GM18909 (cell line): ENCODE data around the gene ACP7.
"Not testable (repeated sequence)": the region's sequence is repeated elsewhere in the genome, so short reads cannot be mapped to it uniquely, and the experiment has no call there.

Source experiments
- ATAC-seq: cut with Tn5 transposase; IDR thresholded peaks from one replicate; pipeline ENCODE4 v1.9.1; 2021; ENCODE audit warnings: mild to moderate bottlenecking; ENCODE audit not compliant: unreplicated experiment, poor library complexity

ACP7 gene

DNA sequence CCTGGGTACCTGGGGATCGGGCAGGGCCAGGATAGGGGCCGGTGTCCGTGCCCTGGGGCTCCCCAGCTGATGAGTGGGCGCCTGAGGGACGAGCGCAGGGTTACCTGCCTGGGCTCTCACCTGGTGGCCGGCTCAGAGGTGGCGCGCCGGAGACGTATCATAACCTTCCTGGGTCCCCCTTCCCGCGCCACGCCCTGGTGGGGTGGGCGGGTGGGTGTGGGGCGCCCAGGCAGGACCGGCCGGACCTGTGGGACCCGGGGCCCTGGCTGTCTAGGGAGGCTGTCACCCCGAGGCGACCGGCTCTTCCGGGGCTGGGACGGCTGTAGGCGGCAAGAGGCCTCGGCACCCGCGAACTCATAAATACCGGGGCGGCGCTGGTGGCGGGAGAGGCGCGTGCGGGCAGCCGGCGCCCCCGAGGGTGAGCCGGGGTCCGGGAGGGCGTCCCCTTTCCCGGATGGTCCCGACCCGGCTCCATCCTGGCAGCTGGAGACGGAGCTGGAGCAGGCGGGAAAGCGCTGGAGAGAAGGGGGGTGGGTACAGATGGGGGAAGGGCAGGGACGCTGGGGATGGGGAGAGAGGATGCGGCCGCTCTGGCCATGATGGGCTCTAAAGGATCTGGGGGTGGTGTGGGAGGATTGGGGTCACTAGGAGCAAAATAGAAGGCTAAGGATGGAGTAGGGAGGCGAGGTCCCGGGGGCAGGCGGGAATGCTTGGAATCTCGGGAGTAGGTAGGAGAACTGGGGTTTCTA is at the start of gene ACP7:
Gene ACP7 (plus strand): TSS at position 386 of the 749 bp plus-strand sequence. CDS start 902 bp downstream, outside the sequence.
- no peak for ATAC-seq

GRCh38 chr19:39036581-39036980 is 47.6 kb upstream of the ACP7 start:
- no peak for ATAC-seq

DNA sequence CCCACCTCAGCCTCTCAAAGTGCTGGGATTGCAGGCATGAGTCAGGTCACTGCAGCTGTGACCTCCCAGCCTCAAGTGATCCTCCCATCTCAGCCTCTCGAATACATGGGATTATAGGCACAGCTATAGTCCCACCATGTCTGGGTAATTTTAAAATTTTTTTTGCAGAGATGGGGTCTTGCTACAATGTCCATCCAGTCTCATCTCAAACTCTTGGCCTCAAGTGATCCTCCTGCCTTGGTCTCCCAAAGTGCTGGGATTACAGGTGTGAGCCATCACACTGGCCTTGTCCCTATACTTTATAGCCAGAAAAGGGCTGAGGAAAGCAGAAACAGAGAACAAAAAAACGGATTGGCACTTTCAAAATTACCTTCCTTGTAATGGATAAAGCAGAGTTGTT is 47.0 kb upstream of the ACP7 start:
- ATAC-seq: no peak

DNA sequence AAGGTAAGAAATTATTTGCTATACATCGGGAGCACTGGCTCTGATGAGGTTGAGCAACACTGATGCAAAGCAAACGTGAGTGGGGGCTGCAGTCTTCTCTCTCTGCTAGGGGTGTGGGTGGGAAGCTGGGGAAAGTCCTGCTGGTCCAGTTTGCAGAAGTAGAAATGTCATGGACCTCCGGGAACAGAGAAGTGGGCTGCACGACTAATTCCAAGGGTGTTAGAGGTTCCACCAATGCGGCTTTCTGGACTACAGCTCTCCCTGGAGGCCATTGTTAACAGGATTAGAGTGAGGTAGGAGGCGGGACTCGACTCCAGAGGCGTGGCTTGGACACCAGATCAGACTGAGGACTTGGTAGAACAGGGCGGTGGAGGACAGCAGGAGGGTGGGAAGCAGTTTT is 46.1 kb upstream of the ACP7 start:
- ATAC-seq: no peak

- no peak for ATAC-seq
Measured at GRCh38 chr19:39045506-39045905, 38.7 kb upstream of the ACP7 start.

DNA sequence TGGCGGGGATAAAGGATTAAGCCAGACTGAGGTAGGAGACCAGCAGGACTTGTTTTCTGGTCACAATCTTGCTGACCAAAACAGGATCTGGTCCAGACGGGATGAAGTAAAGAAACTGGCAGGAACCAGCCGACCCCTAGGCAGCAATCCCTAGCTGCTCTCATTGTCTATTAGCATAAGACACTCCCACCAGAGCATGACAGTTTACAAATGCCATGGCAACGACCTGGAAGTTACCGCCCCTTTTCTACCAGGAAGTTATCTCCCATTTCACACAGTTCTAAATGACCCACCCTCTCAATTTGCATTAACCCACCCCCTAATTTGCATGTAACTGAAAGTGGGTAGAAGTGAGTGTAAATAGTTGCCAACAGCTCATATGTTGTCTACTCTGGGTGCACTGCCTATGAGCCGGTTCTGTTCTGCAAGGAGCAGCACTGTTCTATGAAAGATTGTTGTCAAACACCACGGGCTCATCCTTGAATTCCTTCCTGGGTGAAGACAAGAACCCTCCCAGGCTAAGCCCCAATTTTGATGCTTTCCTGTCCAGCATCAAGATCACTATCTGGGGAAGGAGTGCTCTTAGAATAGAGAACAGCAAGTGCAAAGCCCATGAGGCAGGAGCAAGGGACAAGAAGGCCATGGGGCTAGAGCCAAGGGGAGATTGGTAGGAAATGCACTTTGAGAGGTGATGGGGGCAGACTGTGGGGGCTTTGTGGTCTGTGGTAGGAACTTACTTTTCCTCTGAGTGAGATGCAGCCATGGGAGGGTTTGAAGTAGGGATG is 37.9 kb upstream of the ACP7 start:
- ATAC-seq: no peak

GRCh38 chr19:39047073-39047472 is 37.1 kb upstream of the ACP7 start:
- no peak for ATAC-seq

- no peak for ATAC-seq
Measured at GRCh38 chr19:39052243-39052746, 31.9 kb upstream of the ACP7 start.

DNA sequence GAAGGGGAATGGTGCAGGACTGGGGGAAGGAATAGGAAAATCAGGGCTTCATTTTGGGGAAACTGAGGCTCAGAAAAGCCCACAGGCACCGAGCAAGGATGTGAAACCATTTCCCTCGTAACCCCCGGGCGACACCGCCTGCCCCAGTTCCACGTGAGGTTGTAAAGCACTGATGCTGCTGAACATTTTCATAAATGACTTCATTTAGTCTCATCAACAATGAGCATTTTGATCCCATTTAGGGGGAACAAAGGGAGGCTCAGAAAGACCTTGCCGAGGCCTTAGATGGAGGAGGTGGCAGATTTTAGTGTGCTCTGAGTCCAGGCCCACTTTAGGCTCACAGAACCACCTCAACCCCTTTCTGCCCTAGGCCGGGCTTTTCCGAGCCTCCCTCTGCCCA is 31.3 kb upstream of the ACP7 start:
- no peak for ATAC-seq

DNA sequence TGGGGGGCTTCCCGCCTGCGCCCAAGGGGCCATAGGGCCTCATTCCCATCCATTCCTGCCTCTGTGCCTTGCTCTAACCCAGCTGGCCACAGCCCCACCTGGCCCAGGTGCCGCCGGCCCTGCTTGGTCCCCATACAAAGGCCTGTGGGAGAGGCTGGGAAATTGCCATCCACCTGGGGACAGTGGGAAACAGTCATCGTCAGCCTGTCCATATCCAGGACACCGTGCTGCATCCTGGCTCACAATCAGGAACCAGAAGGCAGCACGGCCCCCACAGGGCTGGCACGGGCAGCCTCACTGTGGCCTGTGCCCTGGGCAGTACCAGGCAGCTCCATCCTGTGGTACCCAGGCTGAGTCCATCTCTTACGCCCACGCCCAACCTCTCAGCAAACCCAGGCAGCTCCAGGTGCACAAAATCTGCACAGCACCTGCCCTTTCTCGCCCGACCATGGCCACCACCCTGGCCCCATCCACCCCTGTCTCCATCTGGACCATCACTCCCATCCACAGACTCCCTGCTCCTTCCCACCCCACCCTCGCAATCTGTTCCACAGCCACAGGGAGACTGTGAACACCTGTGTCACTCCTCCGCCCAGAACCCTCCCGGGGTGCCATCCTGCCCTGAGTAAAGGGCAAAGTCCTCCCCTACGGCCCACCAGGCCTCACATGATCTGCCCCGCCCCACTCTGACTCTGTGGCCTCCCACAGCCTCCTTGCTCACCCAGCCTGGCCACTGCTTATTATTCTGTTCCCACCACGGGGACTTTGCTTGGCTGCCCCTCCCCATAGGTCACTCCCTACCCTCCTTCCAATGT is 30.7 kb upstream of the ACP7 start:
- no peak for ATAC-seq

GRCh38 chr19:39054091-39054470 is 30.1 kb upstream of the ACP7 start:
- ATAC-seq: no peak

- ATAC-seq: no peak
Measured at GRCh38 chr19:39057615-39058014, 26.6 kb upstream of the ACP7 start.

DNA sequence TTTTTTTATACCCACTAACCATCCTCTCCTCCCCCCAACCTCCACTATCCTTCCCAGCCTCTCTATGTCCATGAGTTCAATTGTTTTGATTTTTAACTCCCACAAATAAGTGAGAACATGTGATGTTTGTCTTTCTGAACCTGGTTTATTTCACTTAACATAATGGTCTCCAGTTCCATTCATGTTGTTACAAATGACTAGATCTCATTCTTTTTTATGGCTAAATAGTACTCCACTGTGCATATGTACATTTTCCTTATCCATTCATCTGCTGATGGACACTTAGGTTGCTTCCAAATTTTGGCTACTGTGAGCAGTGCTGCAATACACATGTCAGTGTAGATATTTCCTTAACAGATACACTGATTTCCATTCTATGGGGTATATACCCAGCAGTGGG is 24.9 kb upstream of the ACP7 start:
- no peak for ATAC-seq

GRCh38 chr19:39060171-39060570 is 24.0 kb upstream of the ACP7 start:
- no peak for ATAC-seq

GRCh38 chr19:39064405-39064804 is 19.8 kb upstream of the ACP7 start:
- ATAC-seq: no peak

DNA sequence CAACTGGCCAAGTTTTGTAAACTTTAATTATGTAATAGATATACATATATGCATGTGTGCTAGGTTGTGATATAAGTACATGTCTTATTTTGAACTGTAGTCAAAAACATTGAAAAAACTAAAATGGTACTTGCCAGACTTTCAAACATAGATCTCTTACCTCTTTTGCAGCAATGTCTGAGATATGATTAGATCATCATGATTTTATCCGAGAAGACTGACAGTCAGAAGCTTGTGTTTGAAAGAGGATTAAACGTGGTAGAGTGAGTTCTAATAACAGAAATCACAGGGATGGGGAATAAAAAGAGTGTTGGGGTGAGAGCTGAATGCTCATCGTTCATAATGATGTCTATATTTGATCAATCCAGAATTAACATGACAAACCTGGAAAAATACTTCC is 18.2 kb upstream of the ACP7 start:
- no peak for ATAC-seq

DNA sequence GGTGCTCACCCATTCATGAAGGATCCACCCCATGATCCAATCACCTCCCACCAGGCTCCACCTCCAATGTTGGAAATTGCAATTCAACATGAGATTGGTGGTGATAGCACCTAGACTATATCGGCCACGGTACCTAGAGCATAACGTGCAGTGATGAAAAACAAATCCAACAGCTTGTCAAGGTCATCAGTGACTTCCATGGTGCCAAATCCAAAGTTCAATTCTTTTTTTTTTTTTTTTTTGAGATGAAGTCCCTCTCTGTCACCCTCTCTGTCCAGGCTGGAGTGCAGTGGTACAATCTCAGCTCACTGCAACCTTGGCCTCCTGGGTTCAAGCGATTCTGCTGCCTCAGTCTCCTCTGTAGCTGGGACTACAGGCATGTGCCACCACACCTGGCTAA is 17.1 kb upstream of the ACP7 start:
- no peak for ATAC-seq

- ATAC-seq: not testable (repeated sequence)
Measured at GRCh38 chr19:39068259-39068658, 15.9 kb upstream of the ACP7 start.

DNA sequence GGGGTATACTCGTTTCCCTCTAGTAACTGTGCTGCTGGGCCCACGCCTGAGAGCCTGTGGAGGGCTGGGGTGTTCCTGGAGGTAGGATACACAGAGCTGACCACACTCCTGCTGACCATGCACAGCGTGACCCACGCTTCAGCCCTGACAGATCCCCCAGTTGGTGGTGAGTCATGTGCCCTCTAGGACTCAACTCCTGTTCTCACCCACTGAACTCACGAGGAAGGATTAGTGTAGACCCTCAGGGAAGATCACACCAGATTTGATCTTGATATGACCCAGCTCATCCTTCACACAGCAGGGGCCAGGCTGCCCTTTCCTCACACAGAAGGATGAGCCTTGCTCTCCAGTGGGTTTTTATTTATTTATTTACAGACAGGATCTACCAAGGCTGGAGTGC is 13.3 kb upstream of the ACP7 start:
- ATAC-seq: no peak

DNA sequence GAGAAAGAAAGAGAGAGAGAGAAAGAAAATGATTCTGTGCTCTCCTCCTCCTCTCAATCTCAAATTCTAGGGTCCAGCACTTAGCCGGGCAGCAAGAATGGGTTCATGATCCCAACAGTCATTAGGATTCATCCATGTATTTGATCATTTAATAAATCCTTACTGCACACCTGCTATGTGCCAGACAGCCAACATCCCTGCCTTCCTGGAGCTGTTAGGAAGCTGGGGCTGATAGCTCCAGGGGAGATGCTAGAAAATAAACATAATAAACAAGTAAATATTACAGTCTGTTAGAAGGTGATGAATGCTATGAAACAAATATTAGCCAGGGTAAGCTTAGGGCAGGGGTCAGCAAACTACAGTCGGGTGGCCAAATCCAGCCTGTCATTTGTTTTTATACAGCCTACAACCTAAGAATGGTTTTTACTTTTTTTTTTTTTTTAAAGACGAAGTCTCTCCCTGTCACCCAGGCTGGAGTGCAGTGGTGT is 9.9 kb upstream of the ACP7 start:
- no peak for ATAC-seq

- no peak for ATAC-seq
Measured at GRCh38 chr19:39074942-39075341, 9.2 kb upstream of the ACP7 start.
